GM23248 (cell line): ENCODE data around the gene ZBED1. TPM values are rescaled to one million over a fixed set of nuclear protein-coding genes. Genes with fewer than 3 reads are reported as not detected.
"Not testable (repeated sequence)": the region's sequence is repeated elsewhere in the genome, so short reads cannot be mapped to it uniquely, and the experiment has no call there.

ENCODE experiments used
- DNase-seq: peaks from one replicate; pipeline ENCODE4 v3.0.0-alpha.2; 2015
- H2AFZ ChIP-seq: fragments of 200-600 bp; sonication (generic); 2 replicates; pipeline ENCODE4 v1.6.1; 2016; ENCODE audit warnings: antibody characterized with exemption
- H3F3A ChIP-seq: fragments of 200-600 bp; sonication (generic); 2 replicates; pipeline ENCODE4 v1.6.1; 2016; ENCODE audit warnings: mild to moderate bottlenecking, antibody characterized with exemption, mixed run types; ENCODE audit not compliant: insufficient read depth
- H3K27ac ChIP-seq: fragments of 200-600 bp; sonication (generic); 2 replicates; pipeline ENCODE4 v1.5.1; 2016; ENCODE audit warnings: mild to moderate bottlenecking
- H3K27me3 ChIP-seq: fragments of 200-600 bp; sonication (generic); replicated peaks from 2 replicates; pipeline ENCODE4 v1.6.1; 2016; ENCODE audit warnings: mild to moderate bottlenecking; ENCODE audit not compliant: insufficient read depth
- H3K36me3 ChIP-seq: fragments of 200-600 bp; sonication (generic); 2 replicates; pipeline ENCODE4 v1.6.1; 2016; ENCODE audit warnings: low read depth, mild to moderate bottlenecking
- H3K4me1 ChIP-seq: fragments of 200-600 bp; sonication (generic); 2 replicates; pipeline ENCODE4 v1.6.1; 2016; ENCODE audit warnings: mild to moderate bottlenecking; ENCODE audit not compliant: insufficient read depth
- H3K4me2 ChIP-seq: fragments of 200-600 bp; sonication (generic); one replicate; pipeline ENCODE4 v1.6.1; 2016; ENCODE audit warnings: mild to moderate bottlenecking; ENCODE audit not compliant: unreplicated experiment
- H3K4me3 ChIP-seq: fragments of 200-600 bp; sonication (generic); 2 replicates; pipeline ENCODE4 v1.5.1; 2016; ENCODE audit warnings: mild to moderate bottlenecking
- H3K79me2 ChIP-seq: fragments of 200-600 bp; sonication (generic); 2 replicates; pipeline ENCODE4 v1.6.1; 2016; ENCODE audit warnings: mild to moderate bottlenecking; ENCODE audit not compliant: insufficient read depth
- H3K9ac ChIP-seq: fragments of 200-600 bp; sonication (generic); 2 replicates; pipeline ENCODE4 v1.6.1; 2016; ENCODE audit warnings: mild to moderate bottlenecking
- H3K9me2 ChIP-seq: fragments of 200-600 bp; sonication (generic); 2 replicates; pipeline ENCODE4 v1.6.1; 2016; ENCODE audit warnings: mixed run types, mild to moderate bottlenecking, moderate library complexity; ENCODE audit not compliant: insufficient read depth
- H3K9me3 ChIP-seq: fragments of 200-600 bp; sonication (generic); one replicate; pipeline ENCODE4 v1.6.1; 2017; ENCODE audit warnings: low read depth
- H4K20me1 ChIP-seq: fragments of 200-600 bp; sonication (generic); 2 replicates; pipeline ENCODE4 v1.6.0; 2016; ENCODE audit not compliant: insufficient read depth
- EZH2 ChIP-seq: fragments of 200-600 bp; sonication (generic); IDR thresholded peaks from 2 replicates; pipeline ENCODE4 v1.6.1; 2018; ENCODE audit warnings: antibody characterized with exemption, mild to moderate bottlenecking; ENCODE audit not compliant: insufficient read depth, poor library complexity, severe bottlenecking
- EZH2phosphoT487 ChIP-seq: fragments of 200-600 bp; sonication (generic); IDR thresholded peaks from 2 replicates; pipeline ENCODE4 v1.6.1; 2018; ENCODE audit warnings: antibody characterized with exemption, moderate library complexity, mild to moderate bottlenecking, low read depth; ENCODE audit not compliant: insufficient read depth
- WGBS, 2 experiments: methylation state at CpG; one replicate each; pipeline ENCODE4 v1.1.6; 2015 to 2017; ENCODE audit warnings: low lambda C conversion rate in 2 of 2, low coverage in 1 of 2; ENCODE audit errors: missing lambda C conversion rate in 2 of 2; 5-methylcytosine and 5-hydroxymethylcytosine counted together
- in situ Hi-C: fragments of 300-500 bp; cut with MboI; formaldehyde crosslinking; loops from 2 replicates; pipeline ENCODE4 v1.15.0; 2020
- polyA plus RNA-seq: library from polyadenylated mRNA; unstranded; fragments of >200 nt; fragmentation: Nextera tagmentation; extraction: Ambion mirVana; gene quantifications from 2 replicates; pipeline ENCODE4 v1.2.1, GENCODE V29; 2016
- total RNA-seq: library from RNA; depleted of rRNA; stranded (reverse); fragments of >200 nt; shearing (Covaris generic); gene quantifications from 2 replicates; pipeline ENCODE4 v1.2.3, GENCODE V29; 2014

Gene ZBED1
- total and polyA plus RNA-seq, 2 experiments from 2014 or later, result 20.7 to 31.1 TPM

DNA sequence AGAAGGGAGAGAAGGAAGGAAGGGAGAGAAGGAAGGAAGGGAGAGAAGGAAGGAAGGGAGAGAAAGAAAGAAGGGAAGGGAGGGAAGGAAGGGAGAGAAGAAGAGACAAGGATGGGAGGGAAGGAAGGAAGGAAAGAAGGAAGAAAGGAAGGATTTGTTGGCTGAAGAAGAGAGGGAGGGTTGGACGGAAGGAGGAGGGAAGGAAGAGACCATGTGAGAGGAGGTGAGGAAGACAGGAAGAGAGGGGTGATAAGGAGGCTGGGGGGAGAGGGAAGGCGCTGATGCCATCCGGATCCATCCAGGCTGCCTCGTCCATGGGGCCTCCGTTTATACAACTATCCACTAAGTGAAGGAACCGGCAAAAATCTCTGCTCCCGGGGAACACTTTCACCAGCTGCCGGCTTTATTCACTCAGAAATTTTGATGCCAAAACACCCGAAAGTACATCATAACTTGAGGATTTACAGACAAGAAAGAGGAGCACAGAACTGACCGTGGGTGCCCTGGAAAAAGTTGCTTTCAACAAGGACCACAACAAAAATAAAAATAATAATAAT is 14.9 kb downstream of the ZBED1 start:
- Histone ChIP-seq H3K9me3 (no peaks in the 10 kb centered on the region), H3K27me3 (no peaks in the 10 kb centered on the region), H3K4me2 (no peak overlapping the region), H3K9ac (peak overlapping the region; percentile 5; the same call in 1 of the 2 replicates), H3K4me3 (no peak overlapping the region), H3F3A (peaks cover 33% of the 10 kb centered on the region), H3K4me1 (peaks cover 11% of the 10 kb centered on the region; the same call in 1 of the 2 replicates), H3K27ac (peak overlapping the region; percentile 84; the same call in 1 of the 2 replicates), H2AFZ (no peak overlapping the region), H3K9me2 (no peaks in the 10 kb centered on the region), H4K20me1 (no peaks in the 10 kb centered on the region), H3K36me3 (no peaks in the 10 kb centered on the region), H3K79me2 (peaks cover 45% of the 10 kb centered on the region)
- in situ Hi-C loops, result no loop called here
- peak; percentile 3 for DNase-seq
- WGBS, 2 experiments, result 63 to 67% methylated on average over 7 to 10 of the region's 10 CpGs
- no peak for TF ChIP-seq EZH2
- TF ChIP-seq EZH2phosphoT487, result no peak

DNA sequence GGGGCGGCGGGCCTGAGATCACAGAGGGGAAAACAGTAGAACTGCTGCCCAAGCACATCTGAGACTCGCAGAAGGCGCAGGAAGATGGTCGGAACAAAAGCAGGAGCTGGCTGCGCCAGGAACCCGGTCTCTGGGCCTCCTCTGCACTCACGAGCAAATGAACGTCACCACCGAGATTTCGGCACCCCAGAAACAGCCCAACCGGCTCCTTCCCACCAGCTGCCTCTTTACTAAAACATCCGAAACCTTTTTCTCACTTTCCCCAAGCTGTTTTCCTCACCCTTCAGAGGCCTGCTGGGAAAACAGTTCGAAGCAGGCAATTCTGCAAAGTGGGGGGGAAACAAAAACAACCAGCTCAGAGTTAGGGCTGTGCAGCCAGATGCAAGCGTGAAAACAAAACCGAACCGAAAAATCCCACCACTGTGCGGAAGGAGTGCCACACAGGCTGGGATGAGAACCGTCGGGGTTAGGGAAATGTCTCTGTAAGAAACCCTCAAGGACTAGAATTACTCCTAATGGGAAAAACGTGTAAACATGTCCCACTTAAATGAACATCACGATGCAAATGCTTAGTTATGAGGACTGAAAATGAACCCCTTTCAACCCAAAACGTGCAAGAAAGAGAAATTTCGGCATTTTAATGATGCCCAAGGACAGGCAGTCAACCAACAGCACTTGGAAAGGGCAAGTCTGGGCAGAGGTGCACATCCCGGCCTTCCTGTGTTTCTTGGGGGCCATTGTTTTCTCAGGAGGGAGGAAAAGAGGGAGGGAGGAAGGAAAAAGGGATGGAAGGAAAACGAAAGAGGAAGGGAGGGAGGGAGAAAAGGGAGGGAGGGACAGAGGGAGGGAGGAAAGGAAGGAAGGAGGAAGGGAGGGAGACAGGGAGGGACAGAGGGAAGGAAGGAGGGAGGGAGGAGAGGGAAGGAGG is 15.8 kb downstream of the ZBED1 start:
- DNase-seq, result peak; percentile 76
- Histone ChIP-seq H3K9ac (peak overlapping the region; percentile 78), H3F3A (peaks cover 33% of the 10 kb centered on the region), H3K4me3 (peak overlapping the region; percentile 61), H4K20me1 (no peaks in the 10 kb centered on the region), H3K9me2 (no peaks in the 10 kb centered on the region), H3K27ac (peak overlapping the region; percentile 84), H3K9me3 (no peaks in the 10 kb centered on the region), H2AFZ (peak overlapping the region; percentile 95), H3K27me3 (no peaks in the 10 kb centered on the region), H3K36me3 (no peaks in the 10 kb centered on the region), H3K4me1 (peaks cover 11% of the 10 kb centered on the region; the same call in 1 of the 2 replicates), H3K79me2 (peaks cover 54% of the 10 kb centered on the region), H3K4me2 (peak overlapping the region; percentile 88)
- in situ Hi-C loops, result no loop called here
- TF ChIP-seq EZH2phosphoT487, result no peak
- WGBS, 2 experiments, result 4 to 5% methylated on average over 26 of the region's 26 CpGs

DNA sequence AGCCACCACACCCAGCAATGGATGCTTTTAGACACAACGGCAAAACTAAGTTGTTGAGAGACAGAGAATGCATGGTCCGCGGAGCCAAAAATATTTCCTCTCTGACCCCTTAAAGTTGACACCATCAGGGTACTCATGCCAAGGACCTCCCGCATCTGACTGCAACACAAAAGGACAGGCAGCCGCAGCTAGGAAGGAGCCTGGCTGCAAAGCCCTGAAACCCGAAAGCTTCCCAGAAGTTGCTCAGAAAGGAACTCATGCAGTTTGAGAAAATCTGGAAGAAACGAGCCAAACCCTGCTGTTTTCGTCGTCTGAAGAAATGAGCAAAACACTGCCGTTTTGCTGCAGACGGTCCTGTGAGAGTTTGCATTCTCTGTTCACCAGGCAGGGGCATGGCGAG is 16.5 kb downstream of the ZBED1 start:
- Histone ChIP-seq H3K4me1 (peaks cover 11% of the 10 kb centered on the region; the same call in 1 of the 2 replicates), H3K9me3 (no peaks in the 10 kb centered on the region), H3K4me3 (peak overlapping the region; percentile 61), H3K9me2 (no peaks in the 10 kb centered on the region), H3K4me2 (peak overlapping the region; percentile 88), H3K27me3 (no peaks in the 10 kb centered on the region), H3K9ac (peak overlapping the region; percentile 78), H3K27ac (peak overlapping the region; percentile 84), H3F3A (peaks cover 33% of the 10 kb centered on the region), H3K79me2 (peaks cover 61% of the 10 kb centered on the region), H3K36me3 (no peaks in the 10 kb centered on the region), H4K20me1 (no peaks in the 10 kb centered on the region), H2AFZ (peak overlapping the region; percentile 95)
- no peak for TF ChIP-seq EZH2phosphoT487
- no peak for TF ChIP-seq EZH2
- DNase-seq, result peak; percentile 47
- 11 to 15% methylated on average over 12 of the region's 12 CpGs for WGBS, 2 experiments
- in situ Hi-C loops, result no loop called here

DNA sequence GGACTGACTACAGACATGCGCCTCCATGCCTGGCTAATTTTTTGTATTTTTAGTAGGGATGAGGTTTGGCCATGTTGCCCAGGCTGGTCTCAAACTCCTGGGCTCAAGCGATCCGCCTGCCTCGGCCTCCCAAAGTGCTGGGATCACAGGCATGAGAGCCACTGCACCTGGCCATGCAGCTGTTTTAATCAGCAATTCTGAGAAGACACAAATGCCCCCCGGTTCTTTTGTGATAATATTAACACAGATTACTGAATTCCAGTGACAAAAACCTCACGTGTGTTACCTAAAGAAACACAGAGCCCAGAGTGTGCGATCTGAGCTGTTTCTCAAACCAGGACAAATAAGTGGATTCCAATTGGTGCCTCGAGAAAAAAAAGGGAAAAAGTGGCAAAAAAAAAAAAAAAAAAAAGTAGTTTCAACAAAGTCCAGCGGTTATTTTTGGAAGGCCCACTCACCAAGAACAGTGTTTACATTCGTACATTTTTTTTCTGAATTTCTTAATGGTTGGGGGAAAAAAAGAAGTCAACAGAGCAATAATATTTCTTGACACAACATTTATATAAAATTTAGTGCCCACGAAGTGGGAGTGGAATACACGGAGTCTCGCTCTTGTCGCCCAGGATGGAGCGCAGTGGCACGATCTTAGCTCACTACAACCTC is 17.2 kb downstream of the ZBED1 start:
- peak overlapping the region; percentile 78 for H3K9ac ChIP-seq
- 94 to 96% methylated on average over 16 of the region's 16 CpGs for WGBS, 2 experiments
- H3K36me3 ChIP-seq, result no peaks in the 10 kb centered on the region
- TF ChIP-seq EZH2phosphoT487, result no peak
- no peak for TF ChIP-seq EZH2
- peaks cover 33% of the 10 kb centered on the region for H3F3A ChIP-seq
- H3K27ac ChIP-seq, result peak overlapping the region; percentile 84
- DNase-seq, result no peak
- peaks cover 62% of the 10 kb centered on the region for H3K79me2 ChIP-seq
- no peaks in the 10 kb centered on the region for H3K9me3 ChIP-seq
- H3K4me1 ChIP-seq, result peaks cover 11% of the 10 kb centered on the region; the same call in 1 of the 2 replicates
- no peaks in the 10 kb centered on the region for H3K9me2 ChIP-seq
- in situ Hi-C loops, result no loop called here
- peak overlapping the region; percentile 95; the same call in 1 of the 2 replicates for H2AFZ ChIP-seq
- peak overlapping the region; percentile 88 for H3K4me2 ChIP-seq
- H3K4me3 ChIP-seq, result no peak overlapping the region
- H3K27me3 ChIP-seq, result no peaks in the 10 kb centered on the region
- H4K20me1 ChIP-seq, result no peaks in the 10 kb centered on the region

DNA sequence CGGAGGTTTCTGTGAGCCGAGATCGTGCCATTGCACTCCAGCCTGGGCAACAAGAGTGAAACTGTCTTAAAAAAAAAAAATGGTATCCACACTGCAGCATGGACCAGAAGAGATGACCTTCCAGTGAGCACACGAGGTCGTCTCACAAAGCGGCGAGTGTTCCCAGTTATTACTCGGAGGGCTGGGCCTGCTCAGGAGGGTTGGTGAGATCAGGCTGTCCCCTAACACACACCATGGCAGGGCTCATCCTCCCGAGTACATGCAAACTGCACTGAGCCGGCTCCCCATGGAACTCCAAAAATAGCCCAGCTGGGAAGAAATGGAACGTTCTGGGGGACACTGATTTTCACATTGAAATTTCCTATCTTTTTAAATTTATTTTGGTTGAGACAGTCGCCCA is 19.2 kb downstream of the ZBED1 start:
- 89 to 91% methylated on average over 12 of the region's 12 CpGs for WGBS, 2 experiments
- H3K9me3 ChIP-seq, DNase-seq, H2AFZ ChIP-seq, H3K9me2 ChIP-seq, H3K36me3 ChIP-seq, H3K27ac ChIP-seq, H4K20me1 ChIP-seq, H3K27me3 ChIP-seq, in situ Hi-C loops, H3K9ac ChIP-seq, H3K4me2 ChIP-seq, H3K4me3 ChIP-seq: not testable (repeated sequence)
- Histone ChIP-seq H3F3A (peaks cover 30% of the 10 kb centered on the region), H3K4me1 (peaks cover 11% of the 10 kb centered on the region; the same call in 1 of the 2 replicates), H3K79me2 (peaks cover 64% of the 10 kb centered on the region)

DNA sequence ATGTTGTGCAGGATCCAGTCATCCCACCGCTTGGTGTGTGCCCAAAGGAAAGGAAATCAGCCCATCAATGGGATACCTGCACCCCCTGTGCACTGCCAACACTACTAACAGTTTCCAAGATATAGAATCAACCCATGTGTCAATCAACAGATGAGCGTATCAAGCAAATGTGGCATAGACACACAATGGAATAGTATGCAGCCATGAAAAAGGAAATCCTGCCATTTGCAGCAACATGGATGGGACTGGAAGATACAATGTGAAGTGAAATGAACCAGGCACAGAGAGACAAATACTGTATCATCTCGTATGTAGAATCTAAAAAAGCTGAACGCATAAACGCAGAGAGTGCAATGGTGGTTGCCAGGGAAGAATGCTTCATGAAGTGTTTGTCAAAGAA is 20.8 kb downstream of the ZBED1 start:
- H3F3A ChIP-seq, result peaks cover 17% of the 10 kb centered on the region
- peaks cover 11% of the 10 kb centered on the region; the same call in 1 of the 2 replicates for H3K4me1 ChIP-seq
- H4K20me1 ChIP-seq, H3K4me3 ChIP-seq, H3K9me2 ChIP-seq, DNase-seq, H3K4me2 ChIP-seq, H3K9ac ChIP-seq, in situ Hi-C loops, H3K9me3 ChIP-seq, H2AFZ ChIP-seq, H3K36me3 ChIP-seq, H3K27ac ChIP-seq, H3K27me3 ChIP-seq: not testable (repeated sequence)
- H3K79me2 ChIP-seq, result peaks cover 77% of the 10 kb centered on the region
- WGBS, 2 experiments, result 98 to 100% methylated on average over 5 of the region's 5 CpGs
